ENCODE data around the gene SNN. TPM values are rescaled to one million over a fixed set of nuclear protein-coding genes. Genes with fewer than 3 reads are reported as not detected.

The SNN gene
- polyA plus RNA-seq, 1 experiment, result 18.9 TPM

DNA sequence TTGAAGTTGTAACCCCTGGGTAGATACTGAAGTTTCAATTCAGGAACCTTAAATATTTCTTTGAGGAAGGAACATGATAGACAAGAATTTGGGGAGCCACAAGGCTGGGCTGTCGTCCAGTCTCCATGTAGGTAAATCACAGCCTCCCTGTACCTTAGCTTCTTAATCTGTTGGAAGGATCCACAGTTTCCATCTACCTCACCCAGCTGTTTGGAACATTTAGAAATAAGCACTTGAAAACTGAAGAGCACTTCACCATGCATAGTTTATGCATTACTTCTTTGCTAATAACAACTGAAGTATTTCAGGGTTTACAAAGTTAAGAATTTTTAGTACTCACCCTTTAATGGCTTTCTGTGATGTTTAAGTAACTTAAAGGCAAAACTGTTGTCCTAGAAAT, 57.2 kb downstream of the SNN start:
- POLR2A ChIA-PET, result no interaction called here
- H3K9me3 ChIP-seq (ENCODE audit: control insufficient read depth, insufficient read depth, low read length), result no peaks in the 10 kb centered on the region
- DNase-seq (ENCODE audit: low read depth, low spot score), result no peak
- H3K27ac ChIP-seq (ENCODE audit: low read depth, low read length), result no peak overlapping the region
- no peak overlapping the region for H3K4me3 ChIP-seq (ENCODE audit: low read depth, low read length)
- TF ChIP-seq, protein P1, sequence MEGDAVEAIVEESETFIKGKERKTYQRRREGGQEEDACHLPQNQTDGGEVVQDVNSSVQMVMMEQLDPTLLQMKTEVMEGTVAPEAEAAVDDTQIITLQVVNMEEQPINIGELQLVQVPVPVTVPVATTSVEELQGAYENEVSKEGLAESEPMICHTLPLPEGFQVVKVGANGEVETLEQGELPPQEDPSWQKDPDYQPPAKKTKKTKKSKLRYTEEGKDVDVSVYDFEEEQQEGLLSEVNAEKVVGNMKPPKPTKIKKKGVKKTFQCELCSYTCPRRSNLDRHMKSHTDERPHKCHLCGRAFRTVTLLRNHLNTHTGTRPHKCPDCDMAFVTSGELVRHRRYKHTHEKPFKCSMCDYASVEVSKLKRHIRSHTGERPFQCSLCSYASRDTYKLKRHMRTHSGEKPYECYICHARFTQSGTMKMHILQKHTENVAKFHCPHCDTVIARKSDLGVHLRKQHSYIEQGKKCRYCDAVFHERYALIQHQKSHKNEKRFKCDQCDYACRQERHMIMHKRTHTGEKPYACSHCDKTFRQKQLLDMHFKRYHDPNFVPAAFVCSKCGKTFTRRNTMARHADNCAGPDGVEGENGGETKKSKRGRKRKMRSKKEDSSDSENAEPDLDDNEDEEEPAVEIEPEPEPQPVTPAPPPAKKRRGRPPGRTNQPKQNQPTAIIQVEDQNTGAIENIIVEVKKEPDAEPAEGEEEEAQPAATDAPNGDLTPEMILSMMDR (IDR thresholded peaks at IDR 0.05; ENCODE audit: low read depth, low read length), result no peak
- CTCF ChIA-PET, result interaction anchor here (1.1 to 2.5 kb wide), 5 partner anchors 9 to 761 kb away, joined by 3 to 15 read pairs (median 4); no protein-coding TSS in a partner anchor
- H3K27me3 ChIP-seq (ENCODE audit: control insufficient read depth, insufficient read depth, low read length), result no peaks in the 10 kb centered on the region

DNA sequence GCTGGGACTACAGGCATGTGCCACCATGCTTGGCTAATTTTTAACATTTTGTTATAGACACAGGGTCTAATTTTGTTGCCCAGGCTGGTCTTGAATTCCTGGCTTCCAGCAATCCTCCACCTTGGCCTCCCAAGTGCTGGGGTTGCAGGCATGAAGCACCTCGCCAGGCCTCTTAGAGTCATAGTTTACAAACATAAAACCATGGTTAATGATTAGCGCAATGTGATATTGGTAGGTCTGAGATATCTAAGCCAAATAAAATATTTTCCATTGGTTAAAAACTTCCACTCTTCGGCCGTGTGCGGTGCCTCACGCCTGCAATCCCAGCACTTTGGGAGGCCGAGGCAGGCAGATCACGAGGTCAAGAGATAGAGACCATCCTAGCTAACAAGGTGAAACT, 57.8 kb downstream of the SNN start:
- Histone ChIP-seq H3K9me3 (ENCODE audit: control insufficient read depth, insufficient read depth, low read length) (no peaks in the 10 kb centered on the region), H3K27me3 (ENCODE audit: control insufficient read depth, insufficient read depth, low read length) (no peaks in the 10 kb centered on the region), H3K27ac (ENCODE audit: low read depth, low read length) (no peak overlapping the region), H3K4me3 (ENCODE audit: low read depth, low read length) (no peak overlapping the region)
- CTCF ChIA-PET, result interaction anchor here (1.5 to 2.5 kb wide), 2 partner anchors 11 to 339 kb away, joined by 3 to 15 read pairs; no protein-coding TSS in a partner anchor
- TF ChIP-seq, protein P1 (IDR thresholded peaks at IDR 0.05; ENCODE audit: low read depth, low read length), result no peak
- no peak for DNase-seq (ENCODE audit: low read depth, low spot score)
- POLR2A ChIA-PET, result no interaction called here

- TF ChIP-seq, protein P1 (IDR thresholded peaks at IDR 0.05; ENCODE audit: low read depth, low read length), result no peak
- Histone ChIP-seq H3K9me3 (ENCODE audit: control insufficient read depth, insufficient read depth, low read length) (no peaks in the 10 kb centered on the region), H3K4me3 (ENCODE audit: low read depth, low read length) (no peak overlapping the region), H3K27me3 (ENCODE audit: control insufficient read depth, insufficient read depth, low read length) (no peaks in the 10 kb centered on the region), H3K27ac (ENCODE audit: low read depth, low read length) (no peak overlapping the region)
- ChIA-PET CTCF (interaction anchor here (0.6 kb wide), 1 partner anchor 15 kb away, joined by 9 read pairs; no protein-coding TSS in a partner anchor), POLR2A (interaction anchor here (0.6 kb wide), 1 partner anchor 81 kb away, joined by 3 read pairs; no protein-coding TSS in a partner anchor)
- DNase-seq (ENCODE audit: low read depth, low spot score), result no peak
These were observed 59.7 kb downstream of the SNN start for GRCh38 chr16:11727796-11728543.

Other genes starting within 250 kb of the SNN start
- gene LITAF, start 81.5 kb upstream of the SNN start, polyA plus RNA-seq (2011; rRNA removed), result 190 and 217 TPM in 2 replicates
- gene TXNDC11, start 74.4 kb downstream of the SNN start, polyA plus RNA-seq (2011; rRNA removed), result 35.8 and 37.7 TPM in 2 replicates
- gene ZC3H7A, start 128.8 kb downstream of the SNN start, polyA plus RNA-seq (2011; rRNA removed), result 66.9 and 72.6 TPM in 2 replicates
- 106 and 169 TPM in 2 replicates for gene RSL1D1, start 183.1 kb downstream of the SNN start, polyA plus RNA-seq (2011; rRNA removed)
- gene GSPT1, start 247.5 kb downstream of the SNN start, polyA plus RNA-seq (2011; rRNA removed), result 106 and 139 TPM in 2 replicates